K562 treated with DMSO at 1 percent for 12 hours (cell line): ENCODE measurements around the gene GPR137C. TPM values are rescaled to one million over a fixed set of nuclear protein-coding genes. Genes with fewer than 3 reads are reported as not detected.

Experiments
- total RNA-seq: library from RNA; unstranded; fragments of 300-600 nt; gene quantifications from 2 replicates; pipeline ENCODE4 v1.2.3, GENCODE V29; 2022; ENCODE audit not compliant: insufficient read depth

The GPR137C gene
- not detected in 2 replicates for total RNA-seq

GRCh38 chr14:52552063-52552988 is at the start of gene GPR137C, which contains the start of gene TXNDC16:
GPR137C (plus strand) TSS chr14:52552836; CDS start chr14:52553148, 312 bp downstream.
TXNDC16 (minus strand) TSS chr14:52552505; CDS start chr14:52543557, 8,948 bp downstream.

Other genes with a start within 250 kb of the GPR137C start
- gene PTGER2, start 238.5 kb upstream of the GPR137C start, total RNA-seq = not detected in 2 replicates
- gene TXNDC16, start 331 bp upstream of the GPR137C start, total RNA-seq = 1.2 and 7.1 TPM in 2 replicates
- 10.5 and 25.9 TPM in 2 replicates for gene ERO1A, start 142.7 kb downstream of the GPR137C start, total RNA-seq
- 46.1 and 66.1 TPM in 2 replicates for gene PSMC6, start 154.4 kb downstream of the GPR137C start, total RNA-seq
- 2.4 and 5.2 TPM in 2 replicates for gene STYX, start 177.3 kb downstream of the GPR137C start, total RNA-seq
- 2.8 and 10.4 TPM in 2 replicates for gene GNPNAT1, start 238.8 kb downstream of the GPR137C start, total RNA-seq